Measurements from ENCODE around the gene HTR3C.
"Not testable (repeated sequence)": the region's sequence is repeated elsewhere in the genome, so short reads cannot be mapped to it uniquely, and the experiment has no call there.

HTR3C gene

GRCh38 chr3:184031187-184031792 is 21.6 kb upstream of the HTR3C start, which contains the start of gene HTR3D:
Gene HTR3D, plus strand, starts transcription at chr3:184031742. Its CDS starts 0 bp downstream, at chr3:184031742.
- DNase-seq, result no peak

DNA sequence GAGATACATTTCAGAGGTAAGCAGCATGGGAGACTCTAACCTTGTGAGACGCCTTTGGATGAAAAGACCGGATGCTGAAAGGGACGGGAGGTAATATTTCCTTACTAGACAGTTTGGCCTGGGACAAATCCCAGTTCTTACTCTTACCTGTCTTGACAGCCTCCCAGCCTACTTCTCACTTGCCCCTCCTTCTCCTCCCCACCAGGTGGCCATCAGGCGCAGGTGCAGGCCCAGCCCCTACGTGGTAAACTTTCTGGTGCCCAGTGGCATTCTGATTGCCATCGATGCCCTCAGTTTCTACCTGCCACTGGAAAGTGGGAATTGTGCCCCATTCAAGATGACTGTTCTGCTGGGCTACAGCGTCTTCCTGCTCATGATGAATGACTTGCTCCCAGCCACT is 15.0 kb upstream of the HTR3C start:
- DNase-seq, result no peak

DNA sequence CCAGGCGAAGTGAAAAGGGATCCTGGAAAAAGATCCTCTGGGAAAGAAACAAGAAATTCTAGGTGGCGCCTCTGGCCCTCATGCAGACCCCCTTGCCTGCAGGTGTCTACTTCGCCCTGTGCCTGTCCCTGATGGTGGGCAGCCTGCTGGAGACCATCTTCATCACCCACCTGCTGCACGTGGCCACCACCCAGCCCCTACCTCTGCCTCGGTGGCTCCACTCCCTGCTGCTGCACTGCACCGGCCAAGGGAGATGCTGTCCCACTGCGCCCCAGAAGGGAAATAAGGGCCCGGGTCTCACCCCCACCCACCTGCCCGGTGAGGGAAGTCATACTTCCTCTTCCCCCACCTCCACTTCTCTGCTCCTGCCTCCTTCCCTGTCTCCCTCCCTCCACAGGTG is 14.5 kb upstream of the HTR3C start:
- DNase-seq, result not testable (repeated sequence)

- no peak for DNase-seq
Measured at GRCh38 chr3:184039414-184039813, 13.4 kb upstream of the HTR3C start.

DNA sequence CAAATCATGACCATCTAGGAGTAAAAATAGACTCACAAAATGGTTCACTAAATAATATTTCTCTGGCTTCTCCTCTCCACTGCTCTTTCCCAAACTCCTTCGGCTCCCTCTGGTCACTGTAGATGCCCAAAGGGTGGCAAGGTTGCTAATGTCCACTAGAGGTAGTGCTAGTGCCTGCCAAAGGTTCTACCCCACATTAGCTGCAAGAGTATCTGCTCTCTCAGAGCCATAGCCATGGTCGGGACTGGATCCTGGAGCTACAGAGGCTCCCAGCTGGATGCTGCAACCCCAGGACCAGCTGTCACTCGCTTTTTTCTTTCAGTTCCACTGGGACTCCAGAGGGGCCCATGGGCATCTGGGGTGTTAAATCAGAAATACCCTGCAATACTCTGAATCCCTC is 12.8 kb upstream of the HTR3C start:
- no peak for DNase-seq

- no peak for DNase-seq
Measured at GRCh38 chr3:184042617-184043016, 10.2 kb upstream of the HTR3C start.

- DNase-seq, result no peak
Measured at GRCh38 chr3:184045995-184046394, 6.9 kb upstream of the HTR3C start.

GRCh38 chr3:184050217-184050847 is 2.5 kb upstream of the HTR3C start:
- DNase-seq, result no peak

DNA sequence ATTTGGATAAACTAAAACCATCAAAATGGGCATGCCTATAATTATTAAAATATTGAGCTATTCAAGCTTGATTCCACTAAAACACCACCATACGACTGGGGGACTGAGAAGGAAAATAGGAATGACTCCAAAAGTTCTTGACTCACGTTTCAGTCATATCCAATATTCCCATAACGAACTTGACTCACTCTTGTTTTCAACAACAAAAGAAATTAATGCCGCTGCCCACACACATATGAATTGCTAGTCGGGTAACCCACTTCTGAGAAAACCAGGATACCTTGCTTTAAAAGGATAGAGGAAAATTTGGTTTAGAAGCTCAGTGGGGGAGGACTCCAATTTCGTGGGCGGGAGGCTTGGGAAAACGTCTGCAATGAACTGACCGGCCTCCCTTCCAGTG is 5.2 kb downstream of the HTR3C start:
- DNase-seq, result no peak

DNA sequence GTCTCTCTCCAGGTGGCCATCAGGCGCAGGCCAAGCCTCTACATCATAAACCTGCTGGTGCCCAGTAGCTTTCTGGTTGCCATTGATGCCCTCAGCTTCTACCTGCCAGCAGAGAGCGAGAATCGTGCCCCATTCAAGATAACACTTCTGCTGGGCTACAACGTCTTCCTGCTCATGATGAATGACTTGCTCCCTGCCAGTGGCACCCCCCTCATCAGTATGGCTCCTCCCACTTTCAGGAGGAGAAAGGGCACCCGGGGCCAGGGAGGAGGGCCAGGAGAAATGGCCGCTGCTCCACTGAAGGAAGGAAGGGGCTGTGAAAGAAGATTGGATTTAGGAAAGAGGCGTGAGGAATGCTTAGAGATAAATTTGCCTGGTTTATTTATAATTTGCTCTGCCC is 6.6 kb downstream of the HTR3C start:
- DNase-seq, result no peak

DNA sequence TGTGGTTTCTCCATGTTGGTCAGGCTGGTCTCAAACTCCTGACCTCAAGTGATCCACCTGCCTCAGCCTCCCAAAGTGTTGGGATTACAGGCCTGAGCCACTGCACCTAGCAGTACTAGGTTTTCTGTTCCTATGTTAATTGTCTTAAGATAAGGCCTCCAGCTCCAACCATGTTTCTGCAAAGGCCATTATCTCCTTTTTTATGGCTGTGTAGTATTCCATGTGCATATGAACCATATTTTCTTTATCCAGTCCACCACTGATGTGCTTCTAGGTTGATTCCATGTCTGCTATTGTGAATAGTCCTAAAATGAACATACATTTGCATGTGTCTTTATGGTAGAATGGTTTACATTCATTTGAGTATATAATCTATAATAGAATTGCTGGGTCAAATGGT is 9.8 kb downstream of the HTR3C start:
- DNase-seq, result no peak

DNA sequence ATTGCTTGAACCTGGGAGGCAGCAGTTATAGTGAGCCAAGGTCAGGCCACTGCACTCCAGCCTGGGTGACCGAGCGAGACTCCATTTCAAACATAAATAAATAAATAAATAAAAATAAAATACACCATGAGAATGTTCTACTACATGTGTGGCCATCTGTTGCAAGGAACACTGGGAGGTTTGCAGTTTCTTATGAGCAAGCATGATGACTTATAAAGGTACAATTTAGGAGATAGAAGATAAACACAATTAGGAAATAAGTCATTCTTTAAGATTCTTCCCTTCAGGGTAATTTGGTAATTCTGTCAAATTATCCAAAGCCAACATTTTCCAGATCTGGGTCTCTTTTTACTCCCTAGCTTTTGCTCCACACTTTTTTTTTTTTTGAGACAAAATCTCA is 13.4 kb downstream of the HTR3C start:
- DNase-seq, result no peak

DNA sequence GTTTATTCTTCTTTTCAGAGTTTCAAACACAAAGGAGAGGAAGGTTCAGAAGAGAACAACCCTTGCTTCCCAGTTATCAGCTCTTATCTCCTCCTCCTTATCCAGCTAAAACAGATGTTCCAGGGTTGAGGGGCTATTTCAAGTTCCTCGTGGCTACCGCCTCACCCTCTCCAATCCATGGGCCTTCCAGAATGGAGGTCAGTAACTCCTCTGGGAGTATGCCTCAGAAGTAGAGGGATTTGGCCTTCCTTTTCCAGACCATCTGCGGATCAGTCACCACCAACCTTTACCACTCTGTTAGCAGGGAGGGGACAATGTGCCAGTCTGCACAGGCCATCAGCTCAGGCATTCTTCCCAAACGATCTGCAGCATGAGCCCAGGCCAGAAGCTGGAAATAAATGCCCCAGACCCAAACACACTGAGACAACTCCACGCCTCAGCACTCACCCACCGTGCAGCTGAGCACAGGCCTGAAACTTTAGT is 14.8 kb downstream of the HTR3C start:
- DNase-seq, result no peak

DNA sequence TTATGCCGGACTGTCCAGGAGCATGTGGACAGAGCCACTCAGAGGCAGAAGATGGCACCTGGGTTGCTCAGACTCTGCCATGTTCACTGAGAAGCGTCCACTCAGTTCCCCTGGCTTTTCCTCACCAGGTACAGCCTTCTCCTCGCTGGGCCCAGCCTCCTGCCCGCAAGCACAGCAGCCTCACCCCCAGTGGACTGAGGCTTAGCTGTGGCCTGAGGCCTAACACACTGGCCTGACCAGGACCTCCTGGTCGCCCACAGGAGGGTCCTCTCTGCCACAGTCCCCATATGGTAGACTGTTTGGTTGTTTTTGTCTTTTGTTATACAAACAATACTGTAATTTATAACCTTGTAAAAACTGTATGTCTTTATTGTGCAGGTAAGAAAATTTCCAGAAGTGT is 15.5 kb downstream of the HTR3C start:
- DNase-seq, result no peak

- DNase-seq, result not testable (repeated sequence)
Measured at GRCh38 chr3:184071142-184071541, 18.3 kb downstream of the HTR3C start.

- DNase-seq, result no peak
Measured at GRCh38 chr3:184073621-184074020, 20.8 kb downstream of the HTR3C start.

DNA sequence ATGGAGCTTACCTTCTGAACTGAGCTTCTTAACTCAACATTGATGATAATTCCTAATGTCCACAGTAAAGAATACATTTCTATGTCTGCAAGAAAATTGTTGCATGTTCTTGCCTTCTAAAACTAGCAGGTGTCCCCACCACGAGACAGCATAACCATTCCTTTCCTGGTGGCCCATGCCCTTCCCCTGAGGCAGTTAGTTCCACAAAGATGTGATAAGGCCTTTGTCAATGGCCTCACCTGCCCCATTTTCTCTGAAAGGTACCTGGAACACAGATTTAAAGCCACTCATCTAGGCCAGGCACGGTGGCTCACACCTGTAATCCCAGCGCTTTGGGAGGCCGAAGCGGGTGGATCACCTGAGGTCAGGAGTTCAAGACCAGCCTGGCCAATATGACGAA is 23.1 kb downstream of the HTR3C start:
- DNase-seq, result no peak

GRCh38 chr3:184077881-184078280 is 25.0 kb downstream of the HTR3C start:
- no peak for DNase-seq

- DNase-seq, result no peak
Measured at GRCh38 chr3:184078851-184079250, 26.0 kb downstream of the HTR3C start.

DNA sequence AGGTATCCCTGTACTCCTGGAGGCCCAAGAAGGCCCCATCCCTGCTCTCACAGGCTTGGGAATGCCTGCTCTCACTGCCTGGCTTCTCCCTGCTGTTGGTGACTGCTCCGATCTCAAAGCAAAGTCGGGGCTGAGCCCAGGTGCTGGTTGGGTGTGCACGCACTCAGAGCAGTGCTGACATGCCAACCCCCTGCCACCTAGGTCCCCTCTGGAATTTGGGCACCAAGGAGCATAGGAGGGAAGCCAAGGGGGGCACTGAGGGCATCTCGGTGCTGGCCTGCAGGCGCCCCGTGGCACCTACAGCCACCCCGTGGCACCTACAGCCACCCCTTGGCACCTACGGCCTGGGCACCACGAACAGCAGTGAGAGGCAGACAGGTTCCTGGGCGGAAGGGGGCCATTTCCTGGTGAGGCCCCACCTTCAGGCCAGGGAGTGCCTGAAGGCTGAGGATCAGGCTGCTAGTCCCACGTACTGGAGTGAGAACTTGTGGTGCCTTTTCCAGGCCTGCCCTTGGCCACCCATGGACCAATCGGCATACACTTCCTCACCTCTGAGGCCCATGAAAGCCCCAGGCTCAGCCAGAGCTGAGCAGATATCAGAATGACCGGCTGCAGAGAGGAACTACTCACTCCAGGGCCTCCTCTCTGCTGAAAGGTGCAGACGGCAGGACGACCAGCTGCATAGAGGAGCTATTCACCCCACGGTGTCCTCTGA is 28.4 kb downstream of the HTR3C start:
- no peak for DNase-seq

DNA sequence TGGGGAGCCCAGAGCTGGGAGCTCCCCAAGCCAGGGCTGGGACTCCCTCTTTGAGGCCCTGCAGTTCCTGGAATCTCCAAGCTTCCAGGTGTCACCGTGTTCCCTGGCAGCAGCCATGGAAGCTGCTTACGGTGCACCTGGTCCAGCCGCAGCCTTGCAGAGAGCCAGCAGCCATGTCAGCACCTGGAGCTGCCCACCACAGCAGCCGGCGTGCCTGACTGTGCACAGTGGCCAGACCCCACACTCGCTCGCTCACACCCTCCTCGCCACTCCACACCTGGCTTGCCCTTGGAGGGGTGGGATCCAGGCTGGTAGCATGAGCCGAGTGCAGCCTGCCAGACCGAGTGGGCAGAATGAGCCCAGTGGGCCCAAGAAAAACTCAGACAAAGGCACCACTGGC is 29.2 kb downstream of the HTR3C start:
- no peak for DNase-seq

- no peak for DNase-seq
Measured at GRCh38 chr3:184082465-184082864, 29.6 kb downstream of the HTR3C start.

- DNase-seq, result no peak
Measured at GRCh38 chr3:184085389-184085852, 32.6 kb downstream of the HTR3C start.

GRCh38 chr3:184092199-184092598 is 39.4 kb downstream of the HTR3C start:
- no peak for DNase-seq
